ENCODE data around the gene SLC13A5. TPM values are rescaled to one million over a fixed set of nuclear protein-coding genes. Genes with fewer than 3 reads are reported as not detected.
A peak's percentile ranks its signal among the peaks of the same experiment; 100 is the strongest.
"Not testable (repeated sequence)": the region's sequence is repeated elsewhere in the genome, so short reads cannot be mapped to it uniquely, and the experiment has no call there.

The SLC13A5 gene
- total RNA-seq, 4 donors from 2014 or later, result not detected

- peaks cover 0 to 75% of the 10 kb centered on the region in 2 donors for H3K27me3 ChIP-seq
- H3K36me3 ChIP-seq, result no peaks in the 10 kb centered on the region
- TF ChIP-seq POLR2A (IDR thresholded peaks at IDR 0.05) (no peak), CTCF (IDR thresholded peaks at IDR 0.05) (no peak), EP300 (IDR thresholded peaks at IDR 0.05) (no peak)
- peak overlapping the region in 1 of 4 donors; percentile 26 for H3K4me3 ChIP-seq
- no peaks in the 10 kb centered on the region for H3K9me3 ChIP-seq
- peaks cover 0 to 20% (median 1%) of the 10 kb centered on the region in 4 donors for H3K4me1 ChIP-seq
- 73 to 74% methylated on average over 18 of the region's 18 CpGs for WGBS, 2 donors
- H3K27ac ChIP-seq, result no peak overlapping the region
- DNase-seq (ENCODE audit: low spot score in 2 of 2), result no peak
These were observed 55.4 kb downstream of the SLC13A5 start for GRCh38 chr17:6657633-6658287.

DNA sequence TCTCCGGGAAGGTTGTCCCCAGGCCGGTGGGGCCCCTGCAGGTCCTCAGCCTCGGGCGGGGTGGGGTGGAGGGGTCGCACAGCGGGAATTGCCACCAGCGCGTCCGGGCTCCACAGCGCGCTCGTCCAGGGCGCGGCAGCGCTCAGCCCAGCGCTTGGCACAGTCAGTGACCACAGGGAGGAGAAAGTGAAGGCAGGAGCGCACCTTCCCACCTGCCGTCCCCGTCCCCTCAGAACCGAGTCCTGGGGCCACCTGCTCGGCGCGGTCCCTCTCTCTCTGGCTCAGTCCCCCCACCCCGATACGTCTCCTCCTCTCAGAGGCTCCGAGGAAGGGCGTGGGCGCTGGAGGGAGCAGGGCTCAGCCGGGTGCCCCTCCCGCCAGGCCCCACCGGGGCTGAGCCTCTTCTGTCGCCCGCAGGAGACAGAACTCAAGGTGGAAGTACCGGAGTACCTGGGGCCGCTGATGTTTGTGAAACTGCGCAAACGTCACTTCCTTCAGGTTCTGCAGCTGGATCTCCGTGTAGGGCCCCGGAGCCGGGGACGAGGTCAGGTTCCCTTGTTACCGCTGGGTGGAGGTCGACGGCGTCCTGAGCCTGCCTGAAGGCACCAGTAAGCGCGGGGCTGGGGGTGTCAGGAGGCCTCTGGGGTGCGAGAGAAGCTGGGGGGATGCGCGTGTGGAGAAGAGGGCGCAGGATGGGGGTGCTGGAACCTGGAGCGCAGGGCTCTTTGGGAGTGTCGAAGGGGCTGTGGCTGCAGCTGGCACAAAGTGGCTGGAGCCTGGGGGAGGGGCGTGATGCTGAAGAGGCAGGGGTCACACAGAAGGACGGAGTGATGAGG is 56.2 kb downstream of the SLC13A5 start:
- H3K27me3 ChIP-seq, result peaks cover 0 to 70% of the 10 kb centered on the region in 2 donors

DNA sequence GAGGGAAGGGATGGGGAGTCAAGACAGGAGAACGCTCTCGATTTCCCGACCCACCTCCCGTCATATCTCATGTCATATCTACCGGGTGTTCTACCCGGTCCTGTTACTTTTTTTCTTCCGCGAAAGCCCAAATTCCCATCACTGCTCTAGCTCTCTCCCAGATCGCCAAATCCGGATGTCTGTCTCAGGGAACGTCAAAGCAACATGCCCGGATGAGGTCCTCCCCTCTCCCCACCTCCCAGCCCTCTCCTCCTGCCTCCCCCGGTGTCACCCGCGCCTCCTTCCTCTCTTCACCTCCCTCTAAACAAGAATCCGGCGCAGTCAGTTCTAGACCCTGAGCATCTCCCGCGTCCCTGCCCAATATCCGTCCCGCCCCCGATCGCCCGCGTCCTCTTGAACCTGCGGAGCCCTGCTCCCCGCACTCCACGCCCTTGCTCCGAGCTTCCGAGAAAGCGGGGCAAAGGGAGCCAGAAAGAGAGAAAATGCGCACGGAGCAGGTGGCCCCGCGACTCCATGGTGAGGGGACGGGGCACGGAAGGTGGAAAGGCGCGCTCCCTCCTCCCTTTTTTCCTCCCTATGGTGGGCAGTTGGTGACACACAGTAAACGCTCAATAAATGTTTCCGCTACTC is 57.3 kb downstream of the SLC13A5 start:
- H3K9me3 ChIP-seq; H3K27ac ChIP-seq; H3K36me3 ChIP-seq; DNase-seq (ENCODE audit: low spot score in 2 of 2); H3K4me3 ChIP-seq: not testable (repeated sequence)
- Histone ChIP-seq H3K27me3 (peaks cover 0 to 59% of the 10 kb centered on the region in 2 donors), H3K4me1 (peaks cover 0 to 31% (median 9%) of the 10 kb centered on the region in 4 donors)
- WGBS, 2 donors, result 4 to 5% methylated on average over 25 to 26 of the region's 41 CpGs

More for the DNA sequence above, 56.2 kb downstream of the SLC13A5 start:
- Histone ChIP-seq H3K4me1 (peaks cover 0 to 27% (median 5%) of the 10 kb centered on the region in 4 donors), H3K4me3 (peak overlapping the region in 2 of 4 donors; percentile 11 to 26)
- not testable (repeated sequence) for DNase-seq (ENCODE audit: low spot score in 2 of 2); H3K27ac ChIP-seq; H3K9me3 ChIP-seq; H3K36me3 ChIP-seq
- WGBS, 2 donors, result 7 to 15% methylated on average over 26 to 38 of the region's 55 CpGs

- H3K36me3 ChIP-seq, result no peaks in the 10 kb centered on the region
- peaks cover 0 to 54% of the 10 kb centered on the region in 2 donors for H3K27me3 ChIP-seq
- H3K9me3 ChIP-seq, result no peaks in the 10 kb centered on the region
- no peak overlapping the region for H3K4me3 ChIP-seq
- TF ChIP-seq EP300 (IDR thresholded peaks at IDR 0.05) (no peak), POLR2A (IDR thresholded peaks at IDR 0.05) (no peak), CTCF (IDR thresholded peaks at IDR 0.05) (no peak)
- H3K27ac ChIP-seq, result no peak overlapping the region
- no peak for DNase-seq (ENCODE audit: low spot score in 2 of 2)
- 27 to 33% methylated on average over 36 to 46 of the region's 46 CpGs for WGBS, 2 donors
- peaks cover 4 to 38% (median 15%) of the 10 kb centered on the region in 4 donors for H3K4me1 ChIP-seq
These were observed 58.1 kb downstream of the SLC13A5 start for GRCh38 chr17:6654841-6655731.

DNA sequence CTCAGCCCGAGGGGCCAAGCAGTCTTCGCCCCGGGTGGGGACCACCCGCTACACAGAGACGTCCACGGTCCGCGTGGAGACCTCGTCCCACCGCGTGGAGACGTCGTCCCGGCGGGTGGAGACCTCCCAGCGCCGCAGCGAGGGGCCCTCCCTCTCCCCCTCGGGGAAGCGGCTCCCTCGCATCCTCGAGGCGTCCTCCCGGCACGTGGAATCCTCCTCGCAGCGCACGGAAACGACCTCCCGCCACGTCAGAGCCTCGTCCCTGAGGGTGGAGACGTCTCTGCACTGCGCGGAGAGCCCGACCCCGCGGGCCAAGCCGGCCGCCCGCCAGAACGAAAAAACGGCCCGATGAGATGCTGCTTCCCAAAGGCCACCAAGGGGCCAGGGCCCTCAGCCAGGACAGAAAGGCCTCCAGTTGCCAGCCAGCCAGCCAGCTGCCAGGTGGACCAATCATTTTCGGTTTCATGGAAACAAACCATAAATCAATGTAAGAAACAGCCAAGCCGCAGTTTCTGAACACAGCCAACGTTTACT is 61.2 kb downstream of the SLC13A5 start:
- WGBS, 2 donors, result 5 to 7% methylated on average over 15 to 32 of the region's 47 CpGs
- no peaks in the 10 kb centered on the region for H3K9me3 ChIP-seq
- H3K27me3 ChIP-seq, result peaks cover 0 to 25% of the 10 kb centered on the region in 2 donors
- TF ChIP-seq EP300 (IDR thresholded peaks at IDR 0.05), result no peak
- no peak for TF ChIP-seq POLR2A (IDR thresholded peaks at IDR 0.05)
- no peak for TF ChIP-seq CTCF (IDR thresholded peaks at IDR 0.05)
- H3K4me3 ChIP-seq, result peak overlapping the region; percentile 58 to 88 (median 86)
- peak overlapping the region; percentile 23 to 88 (median 78) for H3K27ac ChIP-seq
- H3K36me3 ChIP-seq, result peaks cover 0 to 27% (median 0%) of the 10 kb centered on the region in 3 donors
- peaks cover 4 to 54% (median 19%) of the 10 kb centered on the region in 4 donors for H3K4me1 ChIP-seq
- DNase-seq (ENCODE audit: low spot score in 2 of 2), result peak; percentile 43 to 62

All from tibial nerve (tissue), 4 donors.